LoVo (cell line): ENCODE data around the gene PSMD5.
A peak's percentile ranks its signal among the peaks of the same experiment; 100 is the strongest.
"Not testable (repeated sequence)": the region's sequence is repeated elsewhere in the genome, so short reads cannot be mapped to it uniquely, and the experiment has no call there.

Experiments used
- DNase-seq: peaks from one replicate; pipeline ENCODE4 v3.0.0-alpha.2; 2016; ENCODE audit warnings: low spot score

Gene PSMD5

DNA sequence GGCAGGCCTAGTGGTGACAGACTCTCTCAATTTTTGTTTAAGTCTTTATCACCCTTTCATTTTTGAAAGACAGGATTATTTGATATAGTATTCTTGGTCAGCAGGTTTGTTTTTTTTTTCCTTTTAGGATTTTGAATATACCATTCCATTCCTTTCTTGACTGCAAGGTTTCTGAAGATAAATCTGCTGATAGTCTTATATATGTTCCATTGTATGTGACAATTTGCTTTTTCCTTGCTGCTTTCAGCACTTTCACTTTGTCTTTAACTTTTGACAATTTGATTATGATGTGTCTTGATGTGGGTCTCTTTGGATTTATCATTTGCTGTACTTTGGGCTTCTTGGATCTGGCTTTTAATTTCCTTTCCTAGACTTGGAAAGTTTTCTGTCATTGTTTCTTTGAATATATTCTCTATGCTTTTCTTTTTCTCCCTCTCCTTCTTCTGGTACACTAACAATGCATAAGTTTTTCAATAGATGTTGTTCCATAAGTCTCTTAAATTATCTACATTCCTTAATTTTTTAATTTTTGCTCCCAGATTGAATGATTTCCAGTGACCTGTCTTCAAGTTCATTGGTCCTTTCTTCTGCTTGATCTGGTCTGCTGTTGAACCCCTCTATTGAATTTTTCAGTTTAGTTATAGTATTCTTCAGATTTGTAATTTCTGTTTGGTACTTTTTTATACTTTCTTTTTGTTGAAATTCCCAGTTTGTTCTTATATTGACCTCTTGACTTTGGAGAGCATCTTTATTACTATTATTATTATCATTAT is 34.9 kb downstream of the PSMD5 start:
- no peak for DNase-seq

DNA sequence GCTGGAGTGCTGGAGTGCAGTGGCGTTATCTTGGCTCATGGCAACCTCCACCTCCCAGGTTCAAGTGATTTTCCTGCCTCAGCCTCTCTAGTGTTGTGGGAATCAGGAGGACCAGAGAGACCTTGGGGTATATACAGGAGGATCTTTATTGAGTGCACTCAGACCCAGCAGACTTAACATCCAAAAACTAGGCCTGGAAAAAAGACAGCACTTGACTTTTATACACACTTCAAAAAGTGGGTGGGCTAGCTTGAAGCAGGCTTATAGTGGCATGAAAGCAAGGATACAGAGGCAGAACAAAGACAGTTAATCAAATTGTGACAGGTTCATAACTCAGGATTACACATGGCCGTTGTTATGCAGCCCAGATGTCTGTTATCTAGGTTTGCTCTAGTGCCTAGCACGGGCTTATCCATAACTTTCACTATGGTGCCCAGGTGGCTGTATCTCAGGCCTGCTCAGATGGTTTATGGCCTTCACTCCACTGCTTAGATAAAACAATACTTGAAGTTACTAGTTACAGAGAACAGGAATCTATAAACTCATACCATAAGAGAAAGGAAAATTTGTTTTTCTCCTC is 37.8 kb downstream of the PSMD5 start:
- DNase-seq = not testable (repeated sequence)

DNA sequence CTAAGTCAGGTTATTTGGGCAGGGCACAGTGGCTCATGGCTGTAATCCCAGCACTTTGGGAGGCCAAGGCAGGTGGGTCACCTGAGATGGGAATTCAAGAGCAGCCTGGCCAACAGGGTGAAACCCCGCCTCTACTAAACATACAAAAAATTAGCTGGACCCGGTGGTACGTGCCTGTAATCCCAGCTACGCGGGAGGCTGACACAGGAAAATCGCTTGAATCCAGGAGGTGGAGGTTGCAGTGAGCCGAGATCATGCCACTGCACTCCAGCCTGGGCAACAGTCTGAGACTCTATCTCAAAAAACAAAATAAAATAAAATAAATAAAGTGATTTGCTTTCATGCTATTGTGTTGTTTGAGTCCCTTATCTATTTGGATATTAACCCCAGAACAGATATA is 41.3 kb downstream of the PSMD5 start:
- no peak for DNase-seq

DNA sequence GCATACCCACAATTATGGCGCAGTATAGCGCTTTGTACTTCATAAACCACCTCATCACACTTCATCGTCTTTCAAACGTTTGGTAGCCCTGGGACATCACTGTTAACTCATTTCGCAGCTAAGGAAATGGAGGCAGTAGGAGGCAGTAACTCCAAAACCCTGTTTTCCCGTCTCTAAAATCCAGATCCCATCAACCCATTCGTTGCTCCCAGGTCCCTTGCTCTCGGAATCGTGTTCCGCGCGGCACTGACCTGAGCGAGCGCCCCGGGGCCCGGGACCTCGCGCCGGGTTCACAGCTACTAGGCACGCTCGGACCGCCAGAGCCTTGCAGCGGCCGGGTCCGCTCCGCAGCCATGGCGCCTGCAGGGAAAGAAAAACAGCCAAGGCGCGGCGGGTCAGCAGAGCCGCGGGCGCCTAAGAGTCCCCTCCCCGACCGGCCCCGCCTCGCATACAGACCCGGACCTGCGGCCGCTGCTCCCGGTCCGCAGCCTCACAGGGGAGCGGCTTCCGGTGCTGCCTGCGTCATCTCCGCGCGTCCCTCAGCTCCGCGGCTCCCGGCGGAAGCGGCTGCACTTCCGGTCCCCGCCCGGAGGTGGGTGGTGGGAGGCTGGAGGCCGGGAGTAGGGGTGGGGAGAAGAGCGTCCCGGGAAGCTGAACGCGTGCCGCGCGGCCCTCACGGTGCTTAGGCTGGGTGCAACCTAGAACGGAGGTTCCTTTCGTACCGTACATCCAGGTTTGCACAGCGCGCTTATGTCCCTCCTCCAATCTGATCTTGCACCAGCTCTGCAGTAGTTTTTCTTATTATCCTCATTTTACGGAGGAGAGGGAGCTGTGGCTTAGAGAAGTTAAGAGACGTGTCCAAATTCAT is 49.6 kb downstream of the PSMD5 start, which contains the start of gene FBXW2:
Gene FBXW2 (minus strand): TSS at position 519 of the 868 bp plus-strand sequence. CDS start 5,158 bp downstream, outside the sequence.
- DNase-seq = peak; percentile 88

DNA sequence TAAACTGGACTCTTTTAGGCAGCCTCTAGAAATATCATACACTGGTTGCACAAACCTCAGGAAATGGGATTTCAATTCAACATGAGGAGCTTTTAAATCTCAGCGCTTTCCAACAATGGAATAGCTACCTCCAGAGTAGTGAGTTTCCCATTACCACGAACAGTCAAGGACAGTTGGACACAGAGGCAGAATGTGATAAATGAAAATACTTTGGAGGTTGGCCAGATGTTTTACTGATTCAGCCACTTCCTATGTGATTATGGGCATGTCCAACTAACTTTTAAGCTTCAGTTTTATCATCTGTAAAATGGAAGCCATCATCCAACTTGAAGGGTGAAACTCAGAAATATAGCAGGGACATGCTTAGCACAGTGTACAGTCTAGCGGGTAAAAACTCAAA is 51.6 kb downstream of the PSMD5 start:
- no peak for DNase-seq

DNA sequence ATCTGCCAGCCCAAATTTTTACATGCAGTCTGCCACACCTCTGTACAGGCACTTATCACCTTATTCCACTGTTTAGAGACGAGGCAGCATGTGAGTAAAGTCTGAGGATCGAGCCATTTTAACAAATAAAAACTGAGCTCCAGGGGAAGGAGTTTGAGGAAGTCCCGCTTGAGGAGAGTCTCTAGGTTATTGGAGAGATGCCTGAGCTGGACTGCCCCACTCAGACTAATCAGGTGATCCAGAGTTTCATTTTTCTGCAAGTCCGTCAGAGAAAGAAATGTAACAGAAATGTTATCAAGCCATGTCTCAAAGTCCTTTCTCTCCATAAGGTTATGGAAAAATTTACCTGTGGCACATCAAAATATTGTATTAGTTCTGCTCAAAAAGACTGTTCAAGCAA is 54.8 kb downstream of the PSMD5 start:
- DNase-seq = no peak

DNA sequence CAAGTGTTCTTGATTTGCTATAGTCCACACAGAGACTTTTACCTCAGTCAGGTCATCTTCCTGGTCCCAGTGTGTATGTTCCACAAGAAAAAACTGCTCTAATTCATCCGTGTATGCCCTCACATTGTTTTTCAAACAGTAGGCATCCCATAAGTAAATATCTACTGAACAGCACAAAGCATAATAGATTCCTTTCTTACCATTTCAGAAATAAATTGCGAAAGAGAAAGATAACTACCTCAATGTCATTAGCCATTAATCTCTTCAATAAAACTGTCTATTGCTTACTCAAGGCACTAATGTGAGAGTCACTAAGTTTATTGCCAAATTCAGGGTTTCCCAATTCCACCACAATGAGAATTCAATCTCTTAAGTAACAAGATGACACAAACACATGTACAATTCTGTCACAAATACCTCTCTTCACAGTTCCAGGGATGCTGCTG is 59.1 kb downstream of the PSMD5 start:
- DNase-seq = no peak

DNA sequence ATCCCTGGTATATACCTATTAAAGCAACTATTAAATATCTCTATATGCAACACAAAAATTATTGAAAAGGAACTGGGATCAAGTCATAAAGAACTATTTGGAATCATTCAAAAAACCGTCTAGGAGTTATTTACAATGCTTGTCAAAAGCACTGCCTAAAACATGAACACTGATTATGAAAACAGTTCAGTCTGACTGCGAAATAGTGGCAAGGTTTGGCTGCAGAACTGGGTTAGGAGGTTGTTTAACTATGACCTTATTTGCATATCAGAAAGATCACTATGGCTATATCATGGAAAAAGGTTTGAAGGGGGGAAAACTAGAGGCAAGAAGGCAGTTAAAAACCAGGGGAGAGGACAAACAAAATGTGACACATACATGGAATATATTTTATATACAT is 61.5 kb downstream of the PSMD5 start:
- DNase-seq = no peak

DNA sequence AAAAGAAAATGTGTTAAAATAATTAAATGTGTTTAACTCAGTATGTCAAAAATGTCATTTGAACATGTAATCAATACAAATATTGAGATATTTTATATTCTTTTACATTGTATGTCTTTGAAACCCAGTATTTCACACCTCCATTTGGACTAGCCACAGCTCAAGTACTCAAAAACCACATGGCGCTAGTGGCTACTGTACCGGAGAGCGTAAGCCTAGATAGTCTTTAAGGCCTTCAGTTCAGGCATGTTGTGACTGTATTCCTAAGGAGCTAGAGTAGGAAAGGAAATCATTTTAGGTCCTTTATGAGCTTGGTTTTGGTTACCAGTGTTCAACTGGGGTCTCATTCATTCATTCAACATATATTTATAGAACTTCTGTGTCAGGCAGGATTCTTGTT is 62.4 kb downstream of the PSMD5 start:
- DNase-seq = no peak

DNA sequence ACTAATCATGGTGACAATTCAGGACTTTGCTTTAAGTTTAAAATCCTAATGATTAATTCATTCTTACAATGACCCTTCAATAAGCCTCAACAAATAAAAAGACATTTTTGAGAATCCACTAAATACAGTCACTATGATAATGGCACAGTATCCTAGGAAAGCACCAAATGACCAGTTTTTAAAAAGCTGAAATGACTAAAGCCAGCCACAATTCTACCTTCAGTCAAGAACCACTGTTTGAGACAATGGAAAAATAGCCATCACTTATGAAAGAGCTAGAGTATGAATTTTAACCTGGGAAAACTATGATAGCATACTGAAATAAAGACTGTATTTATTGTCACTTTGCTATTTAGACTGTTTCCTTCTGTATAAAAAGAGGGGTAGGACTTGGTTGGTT is 63.5 kb downstream of the PSMD5 start:
- DNase-seq = no peak

DNA sequence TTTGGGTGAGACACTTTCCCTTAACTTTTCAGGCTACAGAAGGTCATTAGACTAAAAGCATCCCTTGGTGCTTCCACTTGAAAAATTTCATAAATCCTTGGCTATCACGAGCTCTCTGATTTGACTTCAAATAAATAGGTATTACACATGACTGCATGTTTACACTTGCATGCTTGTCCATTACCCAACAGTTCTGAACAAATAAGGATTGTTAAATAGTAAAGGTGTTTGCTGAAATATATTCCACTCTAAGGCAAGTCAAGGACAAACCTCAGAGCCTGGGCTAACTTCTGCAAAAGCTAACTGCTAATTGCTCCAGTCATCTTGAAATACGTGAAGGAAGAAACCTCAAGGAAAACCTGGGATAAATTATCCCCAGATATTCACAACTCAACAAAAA is 64.0 kb downstream of the PSMD5 start:
- DNase-seq = no peak

DNA sequence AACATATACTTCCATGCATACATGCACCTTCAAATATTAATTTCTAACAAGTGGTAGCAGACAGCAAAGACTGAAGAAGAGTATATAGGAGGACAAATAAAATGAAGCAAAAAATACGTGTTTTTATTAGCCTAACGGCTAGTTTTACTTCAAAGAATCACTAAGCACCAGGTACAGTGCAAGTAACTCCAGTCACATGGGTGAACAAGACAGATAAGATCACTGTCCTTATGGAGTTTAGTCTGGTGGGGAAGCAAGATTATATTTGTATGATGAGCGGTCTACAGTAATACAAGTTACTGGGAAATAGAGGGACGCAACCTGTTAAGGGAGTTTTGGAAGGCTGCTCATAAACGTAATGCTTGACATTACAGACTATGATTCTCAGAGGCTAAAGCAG is 65.5 kb downstream of the PSMD5 start:
- no peak for DNase-seq

DNA sequence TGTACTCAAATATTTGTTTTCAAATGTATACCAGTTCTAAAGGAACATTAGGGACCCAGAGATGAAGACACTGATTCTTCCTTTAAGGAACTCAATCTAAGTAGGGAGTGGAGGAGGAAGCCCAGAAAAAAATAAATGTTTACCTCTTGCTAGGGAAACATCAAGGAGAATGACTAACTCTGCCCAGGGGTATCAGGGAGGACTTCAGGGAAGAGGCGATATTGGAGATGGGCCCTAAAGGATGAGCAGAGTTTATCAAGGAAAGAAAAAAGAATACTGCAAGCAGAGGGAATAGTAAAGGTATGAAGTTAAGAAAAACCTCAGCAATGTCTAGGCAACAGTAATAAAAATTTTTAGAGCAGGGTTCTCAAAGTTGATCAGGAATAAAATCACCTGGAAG is 65.9 kb downstream of the PSMD5 start:
- DNase-seq = no peak

DNA sequence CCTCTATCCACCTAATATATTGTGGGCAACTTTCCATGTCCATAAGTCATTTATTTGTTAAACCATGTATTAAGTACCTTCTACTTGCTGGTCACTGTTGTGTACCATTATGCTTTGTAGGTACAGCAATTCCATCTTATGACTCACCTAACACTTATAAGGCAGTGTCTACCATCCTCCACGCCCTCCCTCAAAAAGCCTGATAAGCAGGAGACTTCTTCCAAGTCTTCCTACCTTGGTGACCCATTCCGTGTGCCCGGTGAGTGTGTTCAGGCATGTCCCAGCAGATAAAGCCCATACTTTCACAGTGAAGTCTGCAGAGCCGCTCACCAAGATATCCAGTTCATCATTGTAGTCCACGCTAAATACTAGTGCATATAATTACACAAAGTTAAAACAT is 66.9 kb downstream of the PSMD5 start:
- DNase-seq = no peak

DNA sequence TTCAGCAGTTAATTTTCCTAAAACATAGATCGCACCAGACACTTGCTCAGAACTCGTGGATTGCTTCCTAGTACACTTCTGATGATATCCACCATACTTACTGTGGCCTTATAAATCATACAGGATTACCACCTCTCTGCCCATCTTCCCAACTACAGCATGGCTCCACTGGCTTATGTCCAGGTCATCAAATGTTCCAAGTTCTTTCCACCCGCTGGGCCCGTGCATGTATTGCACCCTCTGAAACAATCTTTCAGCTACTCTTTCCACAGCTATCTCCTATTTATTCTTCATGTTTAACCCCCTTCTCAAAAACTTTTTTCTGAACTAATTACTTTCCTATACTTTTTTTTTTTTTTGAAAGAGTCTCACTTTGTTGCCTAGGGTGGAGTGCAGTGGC is 68.0 kb downstream of the PSMD5 start:
- DNase-seq = no peak

DNA sequence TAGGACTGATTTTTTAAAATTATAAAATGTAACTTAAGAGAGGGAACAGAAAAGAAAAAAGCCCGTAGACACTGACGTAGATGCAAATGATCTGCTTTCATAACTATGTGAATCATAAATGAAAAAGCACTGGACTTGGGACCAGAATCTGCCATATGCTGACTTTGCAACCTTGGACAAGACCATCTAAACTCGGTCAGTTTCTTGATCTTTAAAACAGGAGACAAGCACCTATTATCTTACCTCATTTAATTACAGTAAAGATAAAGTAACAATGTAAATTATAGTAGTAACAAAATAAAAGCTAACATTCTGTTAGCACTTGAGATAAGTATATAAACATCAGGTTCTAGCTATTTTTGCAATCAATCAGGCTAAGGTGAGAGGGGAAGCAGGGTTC is 69.5 kb downstream of the PSMD5 start:
- no peak for DNase-seq

DNA sequence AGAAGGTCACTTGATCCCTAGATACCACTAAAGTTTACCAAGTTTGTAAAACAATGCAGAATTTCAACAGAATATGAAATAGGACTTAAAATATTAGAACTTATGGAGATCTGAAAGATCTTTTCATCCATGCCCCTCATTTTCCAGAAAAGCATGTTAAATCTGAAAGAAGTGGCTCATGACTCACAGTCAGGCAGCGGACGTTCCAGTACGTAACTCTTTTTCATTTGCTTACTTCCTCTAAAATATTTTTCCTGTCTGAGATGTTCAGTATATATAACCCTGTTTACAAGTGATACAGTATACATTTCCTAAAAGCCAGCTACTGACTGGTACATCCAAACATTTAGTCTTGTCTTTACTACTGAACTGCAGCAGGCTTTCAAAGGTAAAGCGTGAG is 71.8 kb downstream of the PSMD5 start:
- DNase-seq = no peak

DNA sequence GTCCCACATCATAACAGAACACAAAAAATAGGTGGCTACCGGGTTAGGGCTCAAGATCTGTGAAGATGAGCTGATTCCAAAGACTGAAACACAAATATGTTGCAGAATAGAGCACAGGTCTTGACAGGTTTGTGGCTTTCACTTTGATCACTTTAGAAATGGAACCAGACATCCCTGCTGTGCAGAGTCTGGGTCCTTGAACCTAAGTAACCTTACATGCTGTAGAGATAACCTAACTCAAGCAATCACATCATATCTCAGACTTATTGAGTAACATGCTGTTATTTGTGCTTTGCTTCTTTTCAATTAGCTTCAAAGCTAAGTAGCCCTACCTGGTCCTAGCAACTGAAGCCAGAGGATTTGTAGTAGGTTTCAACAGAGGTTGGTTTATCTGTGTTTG is 73.8 kb downstream of the PSMD5 start:
- no peak for DNase-seq

DNA sequence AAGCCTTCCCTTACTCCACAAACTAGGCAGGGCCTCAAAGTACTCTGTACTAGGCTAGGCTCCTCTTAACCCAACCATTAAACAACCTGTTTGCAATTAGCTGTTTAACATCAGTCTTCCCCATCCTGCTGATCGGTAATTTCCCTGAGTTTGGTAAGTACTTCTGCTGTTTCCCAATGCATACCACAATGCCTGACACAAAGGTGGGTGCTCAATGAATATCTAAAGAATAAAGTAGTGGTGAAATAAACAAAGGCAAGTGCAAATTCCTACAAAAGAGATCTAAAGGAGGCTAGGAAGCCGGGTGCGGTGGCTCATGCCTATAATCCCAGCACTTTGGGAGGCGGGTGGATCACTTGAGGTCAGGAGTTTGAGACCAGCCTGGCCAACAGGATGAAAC is 74.5 kb downstream of the PSMD5 start:
- no peak for DNase-seq

DNA sequence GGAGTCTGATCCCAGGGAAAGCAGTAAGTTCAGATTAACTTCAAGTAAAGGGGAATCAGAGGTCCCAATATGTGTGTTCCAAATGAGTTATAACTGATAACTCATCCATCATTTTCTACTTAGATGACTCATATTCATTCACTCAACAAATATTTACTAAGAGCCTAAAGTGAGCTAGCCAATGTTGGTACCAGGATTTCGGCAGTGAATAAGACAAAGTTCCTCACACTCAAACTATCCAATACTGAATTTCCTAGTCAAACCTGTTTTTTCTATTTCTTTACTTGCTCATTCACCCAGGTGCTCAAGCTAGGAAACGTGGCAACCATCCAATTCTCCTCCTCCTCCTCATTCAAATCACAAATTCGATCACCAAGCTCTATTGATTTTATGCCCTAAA is 75.3 kb downstream of the PSMD5 start:
- no peak for DNase-seq
